HFF-Myc (cell line): ENCODE results near the gene RFX2.

Experiments
- DNase-seq: peaks from one replicate; pipeline ENCODE4 v3.0.0-alpha.2; 2011; ENCODE audit warnings: low read depth; ENCODE audit errors: extremely low read depth
- H3K4me3 ChIP-seq: replicated peaks from 2 replicates; pipeline ENCODE4 v1.5.1; 2011; ENCODE audit warnings: low read depth, mild to moderate bottlenecking, control low read depth, low read length
- CTCF ChIP-seq: IDR thresholded peaks from 2 replicates; pipeline ENCODE4 v1.5.1; 2012; ENCODE audit warnings: mild to moderate bottlenecking, low read depth, low read length, control low read depth; ENCODE audit errors: missing control alignments

Gene RFX2

GRCh38 chr19:6044056-6044805, 66.1 kb downstream of the RFX2 start:
- no peak for DNase-seq
- H3K4me3 ChIP-seq, result no peak overlapping the region
- no peak for TF ChIP-seq CTCF

DNA sequence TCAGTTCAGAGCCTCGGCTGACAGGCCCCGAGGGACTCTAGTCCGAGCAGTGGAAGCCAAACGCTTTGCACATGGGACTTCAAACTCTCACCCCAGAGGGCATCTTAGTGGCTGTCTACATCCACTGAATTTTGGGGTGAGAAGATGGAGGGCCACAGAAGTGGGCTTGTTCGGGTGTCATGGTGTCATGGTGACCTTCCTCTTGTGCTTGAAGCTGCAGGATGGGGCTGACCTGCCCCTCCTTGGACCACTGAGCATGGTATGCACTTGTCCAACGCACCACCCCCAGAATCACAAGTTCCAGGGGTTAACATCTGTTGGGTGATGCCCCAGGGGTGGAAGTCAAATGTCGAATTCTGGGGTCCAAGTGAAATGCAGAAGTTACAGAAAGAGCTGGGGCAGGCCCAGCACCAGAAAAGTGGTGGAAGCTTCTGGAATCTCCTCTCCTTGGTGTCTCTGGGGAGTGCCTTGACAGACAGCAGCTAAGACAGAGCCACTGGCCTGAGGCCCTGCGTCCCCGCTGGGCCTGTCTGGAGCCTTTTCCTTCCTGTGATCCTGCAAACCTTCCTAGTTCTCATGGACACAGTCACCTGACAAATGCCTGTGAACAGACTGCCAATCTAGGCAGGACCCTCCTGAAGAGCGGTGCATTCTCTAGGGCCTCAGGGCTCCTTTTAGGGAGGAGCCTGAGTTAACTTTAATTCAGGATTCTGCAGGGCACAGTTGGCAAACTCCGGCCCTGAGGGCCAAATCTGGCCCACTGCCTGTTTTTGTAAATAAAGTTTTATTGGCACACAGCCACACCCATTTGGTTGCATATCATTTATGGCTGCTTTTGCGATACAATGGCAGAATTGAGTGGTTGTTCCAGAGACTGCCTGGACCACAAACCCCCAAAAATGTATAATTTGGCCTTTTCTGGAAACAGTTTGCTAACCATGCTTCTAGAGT, 67.2 kb downstream of the RFX2 start:
- no peak for TF ChIP-seq CTCF
- DNase-seq, result no peak
- no peak overlapping the region for H3K4me3 ChIP-seq

GRCh38 chr19:6041991-6042481, 68.3 kb downstream of the RFX2 start:
- DNase-seq, result no peak
- H3K4me3 ChIP-seq, result no peak overlapping the region
- TF ChIP-seq CTCF, result no peak

- no peak for DNase-seq
- no peak for TF ChIP-seq CTCF
- no peak overlapping the region for H3K4me3 ChIP-seq
These were observed 69.2 kb downstream of the RFX2 start for GRCh38 chr19:6041071-6041470.

DNA sequence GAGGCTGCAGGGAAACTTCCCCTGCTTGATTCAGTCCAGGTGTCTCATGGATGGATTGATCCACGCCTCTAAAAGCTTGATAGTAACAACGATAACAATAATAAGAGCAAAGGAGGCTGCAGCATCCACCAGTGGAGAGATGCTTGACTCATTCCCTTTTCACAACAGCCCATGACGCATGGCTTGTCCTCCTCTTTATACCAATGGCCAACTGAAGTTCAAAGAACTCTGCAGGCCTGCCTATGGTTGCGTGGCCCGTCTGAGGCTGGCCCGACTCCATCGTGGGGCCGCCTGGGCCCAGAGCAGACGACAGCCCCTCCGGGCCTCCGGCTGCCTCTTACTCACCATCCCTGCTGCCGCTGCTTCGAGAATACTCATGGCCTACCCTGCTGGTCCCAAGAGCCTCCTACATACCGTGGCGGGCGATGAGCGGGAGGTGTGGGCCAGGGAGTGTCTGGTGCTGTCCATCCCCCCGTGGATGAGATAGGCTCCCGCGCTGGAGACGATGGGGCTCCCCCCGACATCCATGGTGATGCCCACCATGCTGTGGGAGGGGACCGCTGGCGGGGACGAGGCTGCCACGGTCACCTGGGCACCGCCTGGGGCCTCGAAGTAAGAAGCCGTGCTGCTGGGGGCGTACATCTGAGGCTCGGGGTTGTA, 70.6 kb downstream of the RFX2 start:
- no peak overlapping the region for H3K4me3 ChIP-seq
- no peak for DNase-seq
- no peak for TF ChIP-seq CTCF

GRCh38 chr19:6038634-6039405, 71.5 kb downstream of the RFX2 start:
- DNase-seq, result no peak
- H3K4me3 ChIP-seq, result no peak overlapping the region

More at GRCh38 chr19:6038634-6039405, 71.5 kb downstream of the RFX2 start:
- TF ChIP-seq CTCF, result no peak
